Right forelimb (tissue), 1 donor: Measurements from ENCODE around the gene MAPK10.
"Not testable (repeated sequence)": the region's sequence is repeated elsewhere in the genome, so short reads cannot be mapped to it uniquely, and the experiment has no call there.

ENCODE experiments used
- DNase-seq: peaks from one replicate; pipeline ENCODE4 v3.0.0-alpha.2; 2018

MAPK10 gene

GRCh38 chr4:86099348-86099747, 260.5 kb downstream of the MAPK10 start:
- no peak for DNase-seq

- DNase-seq, result no peak
Observed at GRCh38 chr4:86098691-86099090, 261.2 kb downstream of the MAPK10 start.

- DNase-seq, result no peak
Observed at GRCh38 chr4:86096373-86096772, 263.5 kb downstream of the MAPK10 start.

- no peak for DNase-seq
Observed at GRCh38 chr4:86092684-86093083, 267.2 kb downstream of the MAPK10 start.

GRCh38 chr4:86091201-86091600, 268.7 kb downstream of the MAPK10 start:
- DNase-seq, result no peak

GRCh38 chr4:86089781-86090323, 270.0 kb downstream of the MAPK10 start:
- no peak for DNase-seq

GRCh38 chr4:86089053-86089452, 270.8 kb downstream of the MAPK10 start:
- DNase-seq, result no peak

- not testable (repeated sequence) for DNase-seq
Observed at GRCh38 chr4:86075796-86076195, 284.1 kb downstream of the MAPK10 start.

GRCh38 chr4:86060341-86060740, 299.5 kb downstream of the MAPK10 start:
- no peak for DNase-seq

- no peak for DNase-seq
Observed at GRCh38 chr4:86058621-86059020, 301.2 kb downstream of the MAPK10 start.

- DNase-seq, result no peak
Observed at GRCh38 chr4:86055898-86056297, 304.0 kb downstream of the MAPK10 start.

- no peak for DNase-seq
Observed at GRCh38 chr4:86054286-86055032, 305.4 kb downstream of the MAPK10 start.

- no peak for DNase-seq
Observed at GRCh38 chr4:86050496-86050895, 309.4 kb downstream of the MAPK10 start.

GRCh38 chr4:86048426-86048825, 311.4 kb downstream of the MAPK10 start:
- DNase-seq, result no peak

- DNase-seq, result no peak
Observed at GRCh38 chr4:86044593-86044985, 315.3 kb downstream of the MAPK10 start.

- no peak for DNase-seq
Observed at GRCh38 chr4:86043755-86044592, 315.9 kb downstream of the MAPK10 start.

GRCh38 chr4:86038037-86038436, 321.8 kb downstream of the MAPK10 start:
- no peak for DNase-seq

GRCh38 chr4:86036736-86037135, 323.1 kb downstream of the MAPK10 start:
- no peak for DNase-seq

GRCh38 chr4:86035688-86036087, 324.2 kb downstream of the MAPK10 start:
- no peak for DNase-seq

- no peak for DNase-seq
Observed at GRCh38 chr4:86034616-86035015, 325.2 kb downstream of the MAPK10 start.

GRCh38 chr4:86033171-86033570, 326.7 kb downstream of the MAPK10 start:
- DNase-seq, result peak; percentile 78

GRCh38 chr4:86032476-86033022, 327.3 kb downstream of the MAPK10 start:
- peak; percentile 48 for DNase-seq

- no peak for DNase-seq
Observed at GRCh38 chr4:86031927-86032326, 327.9 kb downstream of the MAPK10 start.

- DNase-seq, result no peak
Observed at GRCh38 chr4:86026720-86027119, 333.1 kb downstream of the MAPK10 start.
